DMS153 treated with DMSO at 0.1 percent for 48 hours (cell line): ENCODE results near the gene IREB2.

Experiments
- DNase-seq: peaks from one replicate; lab custom pipeline; 2025; ENCODE audit not compliant: unreplicated experiment; lab: John Stamatoyannopoulos, UW

Gene IREB2

GRCh38 chr15:78406016-78406585, 31.9 kb upstream of the IREB2 start:
- DNase-seq: no peak

- DNase-seq: no peak
Observed at GRCh38 chr15:78407608-78408354, 30.2 kb upstream of the IREB2 start.

GRCh38 chr15:78408355-78408640, 29.7 kb upstream of the IREB2 start:
- DNase-seq: no peak

GRCh38 chr15:78408961-78409360, 29.1 kb upstream of the IREB2 start:
- DNase-seq: no peak

GRCh38 chr15:78411061-78411460, 27.0 kb upstream of the IREB2 start:
- no peak for DNase-seq

- no peak for DNase-seq
Observed at GRCh38 chr15:78414621-78415250, 23.3 kb upstream of the IREB2 start.

GRCh38 chr15:78415284-78415683, 22.7 kb upstream of the IREB2 start:
- peak; percentile 43 for DNase-seq

GRCh38 chr15:78417754-78418630, 20.0 kb upstream of the IREB2 start:
- no peak for DNase-seq

GRCh38 chr15:78418686-78419085, 19.3 kb upstream of the IREB2 start:
- no peak for DNase-seq

GRCh38 chr15:78419367-78419766, 18.6 kb upstream of the IREB2 start:
- no peak for DNase-seq

GRCh38 chr15:78420220-78420619, 17.8 kb upstream of the IREB2 start:
- no peak for DNase-seq

GRCh38 chr15:78420766-78421165, 17.2 kb upstream of the IREB2 start:
- no peak for DNase-seq

GRCh38 chr15:78421238-78421965, 16.6 kb upstream of the IREB2 start:
- no peak for DNase-seq

GRCh38 chr15:78422571-78423340, 15.3 kb upstream of the IREB2 start:
- DNase-seq: peak; percentile 30

GRCh38 chr15:78424673-78425072, 13.3 kb upstream of the IREB2 start:
- DNase-seq: no peak

- no peak for DNase-seq
Observed at GRCh38 chr15:78425643-78426042, 12.4 kb upstream of the IREB2 start.

GRCh38 chr15:78426300-78426699, 11.7 kb upstream of the IREB2 start:
- no peak for DNase-seq

GRCh38 chr15:78427953-78428352, 10.1 kb upstream of the IREB2 start:
- DNase-seq: no peak

GRCh38 chr15:78429477-78429876, 8.5 kb upstream of the IREB2 start:
- DNase-seq: peak; percentile 36

GRCh38 chr15:78431955-78432354, 6.1 kb upstream of the IREB2 start:
- no peak for DNase-seq
